Measurements from ENCODE around the gene KIFC3.

Gene KIFC3

GRCh38 chr16:57725554-57725953 is 76.7 kb downstream of the KIFC3 start:
- no peak overlapping the region for H3K4me3 ChIP-seq (ENCODE audit: low read length)
- no peak for DNase-seq
- H4K8ac ChIP-seq (ENCODE audit: low read depth, low read length): no peak overlapping the region
- no peak overlapping the region for H3K4ac ChIP-seq (ENCODE audit: low read depth, low read length)
- no CpG with 5 or more reads among the region's 5 CpGs for WGBS (ENCODE audit: extremely low coverage, insufficient coverage, low lambda C conversion rate)
- H2BK15ac ChIP-seq (replicated peaks; ENCODE audit: low read depth): no peak overlapping the region
- no peak overlapping the region for H2BK5ac ChIP-seq (ENCODE audit: low read length)
- no peak overlapping the region for H3K18ac ChIP-seq (ENCODE audit: low read length)
- no peak overlapping the region for H3K23ac ChIP-seq (ENCODE audit: low read length)
- no peaks in the 10 kb centered on the region for H3K79me1 ChIP-seq (ENCODE audit: low read length)
- no peaks in the 10 kb centered on the region for H3K4me1 ChIP-seq (ENCODE audit: control insufficient read depth, low read depth, low read length)
- H2AK5ac ChIP-seq (ENCODE audit: low read length): no peak overlapping the region
- H3K27ac ChIP-seq (ENCODE audit: low read depth, low read length): no peak overlapping the region
- no peak overlapping the region for H3K9ac ChIP-seq (ENCODE audit: low read length)
- no peaks in the 10 kb centered on the region for H3K36me3 ChIP-seq (ENCODE audit: control insufficient read depth, insufficient read depth, low read length)
- H3K79me2 ChIP-seq (ENCODE audit: control insufficient read depth, insufficient read depth, low read length): no peaks in the 10 kb centered on the region
- H3K27me3 ChIP-seq (ENCODE audit: insufficient read depth, low read length, poor library complexity): no peaks in the 10 kb centered on the region
- H3K4me2 ChIP-seq (ENCODE audit: low read length): no peak overlapping the region
- no peak overlapping the region for H4K5ac ChIP-seq (ENCODE audit: low read length)
- H2BK120ac ChIP-seq (ENCODE audit: low read depth, low read length): no peak overlapping the region
- H3K56ac ChIP-seq (ENCODE audit: low read length): no peak overlapping the region

GRCh38 chr16:57725151-57725550 is 77.1 kb downstream of the KIFC3 start:
- Histone ChIP-seq H3K27me3 (ENCODE audit: insufficient read depth, low read length, poor library complexity) (no peaks in the 10 kb centered on the region), H3K4me2 (ENCODE audit: low read length) (no peak overlapping the region), H4K8ac (ENCODE audit: low read depth, low read length) (no peak overlapping the region), H3K56ac (ENCODE audit: low read length) (no peak overlapping the region), H2BK120ac (ENCODE audit: low read depth, low read length) (no peak overlapping the region), H3K4ac (ENCODE audit: low read depth, low read length) (no peak overlapping the region), H3K4me3 (ENCODE audit: low read length) (no peak overlapping the region), H3K4me1 (ENCODE audit: control insufficient read depth, low read depth, low read length) (no peaks in the 10 kb centered on the region), H3K23ac (ENCODE audit: low read length) (no peak overlapping the region), H4K5ac (ENCODE audit: low read length) (no peak overlapping the region), H3K27ac (ENCODE audit: low read depth, low read length) (no peak overlapping the region), H3K36me3 (ENCODE audit: control insufficient read depth, insufficient read depth, low read length) (no peaks in the 10 kb centered on the region), H3K9ac (ENCODE audit: low read length) (no peak overlapping the region), H2BK5ac (ENCODE audit: low read length) (no peak overlapping the region), H3K79me1 (ENCODE audit: low read length) (no peaks in the 10 kb centered on the region), H3K79me2 (ENCODE audit: control insufficient read depth, insufficient read depth, low read length) (no peaks in the 10 kb centered on the region), H2AK5ac (ENCODE audit: low read length) (no peak overlapping the region), H2BK15ac (replicated peaks; ENCODE audit: low read depth) (no peak overlapping the region), H3K18ac (ENCODE audit: low read length) (no peak overlapping the region)
- WGBS (ENCODE audit: extremely low coverage, insufficient coverage, low lambda C conversion rate): no CpG with 5 or more reads among the region's 5 CpGs
- no peak for DNase-seq

- no peak overlapping the region for H3K9ac ChIP-seq (ENCODE audit: low read length)
- no peaks in the 10 kb centered on the region for H3K36me3 ChIP-seq (ENCODE audit: control insufficient read depth, insufficient read depth, low read length)
- no peak overlapping the region for H3K27ac ChIP-seq (ENCODE audit: low read depth, low read length)
- H3K4me2 ChIP-seq (ENCODE audit: low read length): no peak overlapping the region
- H2BK120ac ChIP-seq (ENCODE audit: low read depth, low read length): no peak overlapping the region
- no peak overlapping the region for H3K23ac ChIP-seq (ENCODE audit: low read length)
- H2BK15ac ChIP-seq (replicated peaks; ENCODE audit: low read depth): no peak overlapping the region
- no peak overlapping the region for H4K5ac ChIP-seq (ENCODE audit: low read length)
- H3K4ac ChIP-seq (ENCODE audit: low read depth, low read length): no peak overlapping the region
- no peak overlapping the region for H2BK5ac ChIP-seq (ENCODE audit: low read length)
- no peaks in the 10 kb centered on the region for H3K79me2 ChIP-seq (ENCODE audit: control insufficient read depth, insufficient read depth, low read length)
- H3K4me1 ChIP-seq (ENCODE audit: control insufficient read depth, low read depth, low read length): no peaks in the 10 kb centered on the region
- no CpG with 5 or more reads among the region's 15 CpGs for WGBS (ENCODE audit: extremely low coverage, insufficient coverage, low lambda C conversion rate)
- H3K79me1 ChIP-seq (ENCODE audit: low read length): no peaks in the 10 kb centered on the region
- DNase-seq: no peak
- H3K4me3 ChIP-seq (ENCODE audit: low read length): no peak overlapping the region
- no peak overlapping the region for H3K56ac ChIP-seq (ENCODE audit: low read length)
- no peaks in the 10 kb centered on the region for H3K27me3 ChIP-seq (ENCODE audit: insufficient read depth, low read length, poor library complexity)
- no peak overlapping the region for H4K8ac ChIP-seq (ENCODE audit: low read depth, low read length)
- no peak overlapping the region for H2AK5ac ChIP-seq (ENCODE audit: low read length)
- H3K18ac ChIP-seq (ENCODE audit: low read length): no peak overlapping the region
Measured at GRCh38 chr16:57724531-57724930, 77.8 kb downstream of the KIFC3 start.

GRCh38 chr16:57723170-57723569 is 79.1 kb downstream of the KIFC3 start:
- H3K23ac ChIP-seq (ENCODE audit: low read length): no peak overlapping the region
- no peaks in the 10 kb centered on the region for H3K79me1 ChIP-seq (ENCODE audit: low read length)
- H2BK120ac ChIP-seq (ENCODE audit: low read depth, low read length): no peak overlapping the region
- no peak overlapping the region for H3K4me2 ChIP-seq (ENCODE audit: low read length)
- no CpG with 5 or more reads among the region's 7 CpGs for WGBS (ENCODE audit: extremely low coverage, insufficient coverage, low lambda C conversion rate)
- H4K8ac ChIP-seq (ENCODE audit: low read depth, low read length): no peak overlapping the region
- H3K36me3 ChIP-seq (ENCODE audit: control insufficient read depth, insufficient read depth, low read length): no peaks in the 10 kb centered on the region
- H3K79me2 ChIP-seq (ENCODE audit: control insufficient read depth, insufficient read depth, low read length): no peaks in the 10 kb centered on the region
- H3K4ac ChIP-seq (ENCODE audit: low read depth, low read length): no peak overlapping the region
- H3K27me3 ChIP-seq (ENCODE audit: insufficient read depth, low read length, poor library complexity): no peaks in the 10 kb centered on the region
- peak; percentile 61 for DNase-seq
- no peak overlapping the region for H2BK15ac ChIP-seq (replicated peaks; ENCODE audit: low read depth)
- H3K18ac ChIP-seq (ENCODE audit: low read length): no peak overlapping the region
- no peak overlapping the region for H3K56ac ChIP-seq (ENCODE audit: low read length)
- no peak overlapping the region for H3K4me3 ChIP-seq (ENCODE audit: low read length)
- H3K4me1 ChIP-seq (ENCODE audit: control insufficient read depth, low read depth, low read length): no peaks in the 10 kb centered on the region
- no peak overlapping the region for H3K27ac ChIP-seq (ENCODE audit: low read depth, low read length)
- no peak overlapping the region for H4K5ac ChIP-seq (ENCODE audit: low read length)
- H2BK5ac ChIP-seq (ENCODE audit: low read length): no peak overlapping the region
- H2AK5ac ChIP-seq (ENCODE audit: low read length): no peak overlapping the region
- H3K9ac ChIP-seq (ENCODE audit: low read length): no peak overlapping the region

- H3K18ac ChIP-seq (ENCODE audit: low read length): no peak overlapping the region
- no peak overlapping the region for H2AK5ac ChIP-seq (ENCODE audit: low read length)
- no peak for DNase-seq
- H3K23ac ChIP-seq (ENCODE audit: low read length): no peak overlapping the region
- no peak overlapping the region for H3K4ac ChIP-seq (ENCODE audit: low read depth, low read length)
- H4K5ac ChIP-seq (ENCODE audit: low read length): no peak overlapping the region
- no peaks in the 10 kb centered on the region for H3K79me1 ChIP-seq (ENCODE audit: low read length)
- no peaks in the 10 kb centered on the region for H3K4me1 ChIP-seq (ENCODE audit: control insufficient read depth, low read depth, low read length)
- H2BK15ac ChIP-seq (replicated peaks; ENCODE audit: low read depth): no peak overlapping the region
- H3K79me2 ChIP-seq (ENCODE audit: control insufficient read depth, insufficient read depth, low read length): no peaks in the 10 kb centered on the region
- no peaks in the 10 kb centered on the region for H3K27me3 ChIP-seq (ENCODE audit: insufficient read depth, low read length, poor library complexity)
- no peak overlapping the region for H4K8ac ChIP-seq (ENCODE audit: low read depth, low read length)
- no peak overlapping the region for H3K4me3 ChIP-seq (ENCODE audit: low read length)
- no peak overlapping the region for H3K27ac ChIP-seq (ENCODE audit: low read depth, low read length)
- no peaks in the 10 kb centered on the region for H3K36me3 ChIP-seq (ENCODE audit: control insufficient read depth, insufficient read depth, low read length)
- H3K4me2 ChIP-seq (ENCODE audit: low read length): no peak overlapping the region
- no peak overlapping the region for H2BK5ac ChIP-seq (ENCODE audit: low read length)
- H3K56ac ChIP-seq (ENCODE audit: low read length): no peak overlapping the region
- no peak overlapping the region for H2BK120ac ChIP-seq (ENCODE audit: low read depth, low read length)
- no peak overlapping the region for H3K9ac ChIP-seq (ENCODE audit: low read length)
- no CpG with 5 or more reads among the region's 11 CpGs for WGBS (ENCODE audit: extremely low coverage, insufficient coverage, low lambda C conversion rate)
Measured at GRCh38 chr16:57722651-57723050, 79.6 kb downstream of the KIFC3 start.

DNA sequence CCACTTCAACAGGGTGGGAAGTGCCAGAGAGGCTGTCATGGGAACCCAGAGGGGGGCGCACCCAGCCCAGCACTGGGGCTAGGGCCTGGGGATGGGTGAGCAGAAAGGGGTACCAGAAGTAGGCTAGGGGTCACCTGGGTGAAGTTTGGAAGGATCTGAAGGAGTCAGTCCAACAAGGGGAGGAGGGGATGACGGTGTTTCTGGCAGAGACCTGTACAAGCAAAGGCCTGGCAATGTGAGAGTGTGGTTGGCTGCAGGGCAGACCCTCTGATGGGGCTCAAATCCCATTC is 80.1 kb downstream of the KIFC3 start:
- Histone ChIP-seq H2BK120ac (ENCODE audit: low read depth, low read length) (no peak overlapping the region), H3K79me1 (ENCODE audit: low read length) (no peaks in the 10 kb centered on the region), H3K56ac (ENCODE audit: low read length) (peak overlapping the region; percentile 22), H3K4ac (ENCODE audit: low read depth, low read length) (no peak overlapping the region), H2BK5ac (ENCODE audit: low read length) (no peak overlapping the region), H3K4me2 (ENCODE audit: low read length) (no peak overlapping the region), H3K27ac (ENCODE audit: low read depth, low read length) (no peak overlapping the region), H3K27me3 (ENCODE audit: insufficient read depth, low read length, poor library complexity) (no peaks in the 10 kb centered on the region), H3K9ac (ENCODE audit: low read length) (no peak overlapping the region), H2AK5ac (ENCODE audit: low read length) (no peak overlapping the region), H4K5ac (ENCODE audit: low read length) (no peak overlapping the region), H3K79me2 (ENCODE audit: control insufficient read depth, insufficient read depth, low read length) (no peaks in the 10 kb centered on the region), H4K8ac (ENCODE audit: low read depth, low read length) (no peak overlapping the region), H3K36me3 (ENCODE audit: control insufficient read depth, insufficient read depth, low read length) (no peaks in the 10 kb centered on the region), H3K4me3 (ENCODE audit: low read length) (no peak overlapping the region), H3K23ac (ENCODE audit: low read length) (no peak overlapping the region), H3K18ac (ENCODE audit: low read length) (no peak overlapping the region), H2BK15ac (replicated peaks; ENCODE audit: low read depth) (no peak overlapping the region), H3K4me1 (ENCODE audit: control insufficient read depth, low read depth, low read length) (no peaks in the 10 kb centered on the region)
- WGBS (ENCODE audit: extremely low coverage, insufficient coverage, low lambda C conversion rate): no CpG with 5 or more reads among the region's 2 CpGs
- DNase-seq: no peak
